Small intestine (tissue), 7 donors: ENCODE data around the gene TMEM108. TPM values are rescaled to one million over a fixed set of nuclear protein-coding genes. Genes with fewer than 3 reads are reported as not detected.

Experiments used
- DNase-seq, 2 donors: peaks; one replicate each; pipeline versions ENCODE4 v3.0.0 to v3.0.0-alpha.2; 2013
- FAIRE-seq: peaks from 2 replicates; lab custom pipeline; 2012; peaks lifted over from hg19 to GRCh38; lab: Jason Lieb, UNC
- H3K27ac ChIP-seq, 3 donors: one replicate each; pipeline ENCODE4 v1.5.1; 2013; ENCODE audit warnings: low read length in 2 of 3, mild to moderate bottlenecking in 2 of 3, control low read depth in 1 of 3, inconsistent platforms in 1 of 3, low read depth in 1 of 3, moderate library complexity in 1 of 3
- H3K27me3 ChIP-seq, 3 donors: one replicate each; pipeline ENCODE4 v1.6.1; 2013; ENCODE audit warnings: low read length in 3 of 3, inconsistent platforms in 1 of 3; ENCODE audit not compliant: control insufficient read depth in 3 of 3, insufficient read depth in 3 of 3
- H3K36me3 ChIP-seq, 3 donors: one replicate each; pipeline ENCODE4 v1.6.1; 2013; ENCODE audit warnings: low read length in 3 of 3, inconsistent platforms in 1 of 3, low read depth in 1 of 3, mild to moderate bottlenecking in 1 of 3, moderate library complexity in 1 of 3; ENCODE audit not compliant: control insufficient read depth in 3 of 3, insufficient read depth in 2 of 3
- H3K4me1 ChIP-seq, 3 donors: one replicate each; pipeline ENCODE4 v1.6.1; 2013; ENCODE audit warnings: low read length in 2 of 3, inconsistent platforms in 1 of 3, low read depth in 1 of 3, mild to moderate bottlenecking in 1 of 3, moderate library complexity in 1 of 3; ENCODE audit not compliant: control insufficient read depth in 3 of 3, insufficient read depth in 2 of 3
- H3K4me3 ChIP-seq, 3 donors: one replicate each; pipeline ENCODE4 v1.5.1; 2013; ENCODE audit warnings: low read length in 3 of 3, control low read depth in 1 of 3, inconsistent platforms in 1 of 3, low read depth in 1 of 3, mild to moderate bottlenecking in 1 of 3, moderate library complexity in 1 of 3
- H3K9me3 ChIP-seq, 2 donors: one replicate each; pipeline ENCODE4 v1.6.1; 2013; ENCODE audit warnings: low read depth in 1 of 2, low read length in 1 of 2; ENCODE audit not compliant: control insufficient read depth in 2 of 2, insufficient read depth in 1 of 2
- WGBS, 3 donors: extraction: QIAGEN DNeasy Blood & Tissue Kit; methylation state at CpG; one replicate each; pipeline ENCODE4 v1.1.7; 2013; 5-methylcytosine and 5-hydroxymethylcytosine counted together
- polyA plus RNA-seq, 4 donors: library from polyadenylated mRNA; stranded (reverse) in 3 of 4; unstranded in 1 of 4; fragments of 200-250 nt in 3 of 4; fragments of 120-200 nt in 1 of 4; gene quantifications; one replicate each; pipeline versions ENCODE4 v1.2.1 to v1.2.3, GENCODE V29; 2013
- donor health status: healthy with polysubstance abuse.
- donor health status: control.
- donor health status: control.
- donor health status: Bipolar disorder and iron deficiency.
- donor health status: healthy.

Gene TMEM108
- polyA plus RNA-seq, 4 donors = 0.41 to 0.94 TPM; not detected in 2

DNA sequence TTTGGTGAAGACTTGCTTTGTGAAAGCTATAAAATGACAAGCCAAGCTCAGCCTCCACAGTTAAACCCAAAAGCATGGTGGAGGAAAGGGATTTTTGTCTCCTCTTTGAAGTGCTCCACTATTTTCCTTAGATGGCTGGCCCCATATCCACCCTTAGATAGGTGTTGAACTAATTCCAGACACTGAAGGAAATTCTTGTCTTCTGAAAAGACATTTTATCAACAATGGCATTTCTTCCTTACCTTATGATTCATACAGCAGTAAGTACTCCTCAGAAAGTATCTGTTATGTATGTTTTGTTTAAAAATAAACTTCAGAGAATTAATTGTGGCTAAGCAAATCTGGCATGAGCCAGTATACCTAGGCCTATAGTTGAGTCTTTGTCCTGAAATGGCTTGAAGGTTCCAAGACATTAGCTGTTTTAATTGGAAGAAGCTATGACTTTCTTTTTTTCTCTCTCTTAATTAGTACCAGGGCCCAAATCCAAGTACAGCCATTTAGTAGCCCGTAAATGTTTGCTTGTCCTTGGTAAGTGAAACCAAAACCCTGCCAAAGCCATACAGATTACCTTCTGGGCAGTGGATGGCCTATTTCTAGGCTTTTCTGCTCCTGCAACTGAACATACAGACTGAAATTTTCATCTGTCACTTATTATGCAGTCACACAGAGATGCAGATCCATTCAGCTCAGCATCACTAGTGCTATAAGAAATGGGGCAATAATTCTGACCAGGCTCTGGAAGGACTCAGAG is 356.5 kb downstream of the TMEM108 start:
- H3K4me3 ChIP-seq = no peak overlapping the region
- no peaks in the 10 kb centered on the region for H3K4me1 ChIP-seq
- H3K36me3 ChIP-seq = no peaks in the 10 kb centered on the region
- 26 to 74% (median 44%) methylated on average over 1 of the region's 1 CpG for WGBS, 3 donors
- FAIRE-seq = no peak
- H3K27ac ChIP-seq = no peak overlapping the region
- H3K27me3 ChIP-seq = no peaks in the 10 kb centered on the region
- H3K9me3 ChIP-seq = no peaks in the 10 kb centered on the region
- DNase-seq = no peak

DNA sequence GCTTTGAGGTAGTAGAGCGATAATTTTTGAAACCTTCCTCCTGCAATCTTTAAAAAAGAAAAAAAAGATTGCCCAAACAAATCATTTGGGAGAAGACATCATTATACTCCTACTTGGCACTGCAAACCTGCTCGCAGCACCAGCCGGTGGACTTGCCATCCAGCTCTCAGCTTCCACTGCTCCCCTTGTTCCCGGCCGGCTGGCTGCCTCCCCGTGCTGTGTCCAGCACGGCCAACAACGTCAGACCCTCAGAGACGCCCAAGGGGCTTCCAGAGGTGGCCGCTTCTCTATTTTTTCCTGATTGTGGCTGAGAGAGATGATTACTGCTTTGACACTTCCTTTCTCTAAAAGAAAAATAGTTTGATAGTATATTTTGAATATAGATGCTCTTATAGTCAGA is 358.7 kb downstream of the TMEM108 start:
- H3K27me3 ChIP-seq = no peaks in the 10 kb centered on the region
- no peak for FAIRE-seq
- H3K4me3 ChIP-seq = no peak overlapping the region
- DNase-seq = no peak
- H3K9me3 ChIP-seq = no peaks in the 10 kb centered on the region
- H3K27ac ChIP-seq = no peak overlapping the region
- no peaks in the 10 kb centered on the region for H3K36me3 ChIP-seq
- H3K4me1 ChIP-seq = no peaks in the 10 kb centered on the region
- 86 to 91% (median 90%) methylated on average over 10 of the region's 10 CpGs for WGBS, 3 donors

DNA sequence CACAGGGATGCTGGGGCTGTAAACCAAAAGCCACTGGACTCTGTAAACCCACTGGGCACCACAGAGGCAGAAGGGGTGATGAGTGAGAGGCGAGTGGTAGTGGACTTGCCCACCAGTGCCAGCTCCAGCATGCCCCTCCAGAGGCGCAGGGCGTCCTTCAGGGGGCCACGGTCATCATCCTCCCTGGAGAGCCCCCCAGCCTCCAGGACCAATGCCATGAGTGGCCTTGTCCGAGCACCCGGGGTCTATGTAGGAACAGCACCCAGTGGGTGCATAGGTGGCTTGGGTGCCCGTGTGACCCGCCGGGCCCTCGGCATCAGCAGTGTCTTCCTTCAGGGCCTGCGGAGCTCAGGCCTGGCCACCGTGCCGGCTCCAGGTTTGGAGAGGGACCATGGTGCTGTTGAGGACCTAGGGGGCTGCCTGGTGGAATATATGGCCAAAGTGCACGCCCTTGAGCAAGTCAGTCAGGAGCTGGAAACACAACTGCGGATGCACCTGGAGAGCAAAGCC is 361.9 kb downstream of the TMEM108 start, which contains the start of gene BFSP2:
BFSP2 (plus strand) TSS at position 51 of the 510 bp plus-strand sequence; CDS start at position 79, 28 bp downstream.
- H3K27ac ChIP-seq = no peak within 1 kb of the TSS
- H3K27me3 ChIP-seq = no peaks in the 10 kb centered on the region
- no peaks in the 10 kb centered on the region for H3K9me3 ChIP-seq
- DNase-seq (no peak), FAIRE-seq (no peak)
- no peak within 1 kb of the TSS for H3K4me3 ChIP-seq
- H3K4me1 ChIP-seq = no peaks in the 10 kb centered on the region
- WGBS, 3 donors = 88 to 93% (median 92%) methylated on average over 15 of the region's 15 CpGs
- no peaks in the 10 kb centered on the region for H3K36me3 ChIP-seq

DNA sequence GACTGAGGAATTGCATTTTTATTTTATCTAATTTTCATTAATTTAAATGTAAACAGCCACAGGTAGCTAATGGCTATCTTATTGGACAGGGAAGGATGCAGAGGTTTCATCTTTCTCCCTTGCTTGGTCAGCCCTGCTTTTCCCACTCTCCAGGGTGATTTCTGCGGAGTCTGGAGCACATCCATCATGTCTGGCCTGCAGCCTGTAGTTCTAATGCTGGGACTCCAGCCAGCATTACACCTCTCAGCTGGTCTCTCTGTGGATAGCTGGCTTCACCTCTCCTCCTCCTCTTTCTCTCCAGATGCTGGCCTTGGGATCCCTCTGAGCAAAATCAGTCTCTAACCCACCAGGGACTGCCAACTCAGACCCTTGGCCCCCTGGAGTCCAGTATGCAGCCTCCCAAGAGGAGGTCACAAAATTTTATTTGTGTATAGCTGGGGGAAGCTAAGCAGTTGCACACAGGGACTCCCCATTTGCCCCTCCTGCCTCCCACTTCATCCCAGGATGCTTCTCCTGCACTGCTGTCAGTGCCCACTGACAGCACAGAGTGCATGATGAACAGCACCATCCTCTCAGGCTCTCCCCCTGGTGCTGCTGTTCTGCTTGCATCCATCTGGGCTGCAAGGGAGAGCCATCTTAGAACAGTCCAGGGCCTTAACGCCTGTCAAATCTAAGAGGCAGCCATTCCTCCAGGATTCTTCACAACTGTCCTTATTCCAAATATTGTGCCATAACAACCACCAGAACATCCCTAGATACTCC is 363.4 kb downstream of the TMEM108 start:
- Histone ChIP-seq H3K9me3 (no peaks in the 10 kb centered on the region), H3K4me1 (no peaks in the 10 kb centered on the region), H3K36me3 (no peaks in the 10 kb centered on the region), H3K27ac (no peak overlapping the region), H3K27me3 (no peaks in the 10 kb centered on the region), H3K4me3 (no peak overlapping the region)
- no peak for FAIRE-seq
- WGBS, 3 donors = 60 to 82% (median 74%) methylated on average over 2 of the region's 2 CpGs
- DNase-seq = no peak

DNA sequence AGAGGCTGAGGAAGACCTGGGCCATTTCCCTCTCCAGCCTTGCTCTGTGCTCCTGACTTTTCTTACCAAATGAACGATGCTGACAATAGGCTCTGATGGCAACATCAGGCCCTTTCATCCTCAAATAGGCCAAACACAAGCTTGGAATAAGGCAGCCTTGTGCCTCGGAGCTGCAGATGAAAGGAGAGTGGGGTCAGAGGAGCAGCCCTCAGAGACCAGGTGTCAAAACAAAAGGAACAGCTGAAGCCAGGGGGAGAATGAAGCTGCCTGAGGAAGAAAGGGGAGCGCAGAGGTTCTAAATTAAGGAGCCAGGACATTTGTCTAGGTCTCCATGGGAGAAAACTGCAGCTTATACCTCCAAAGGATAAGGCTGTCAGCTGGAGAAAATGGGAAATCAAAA is 366.7 kb downstream of the TMEM108 start:
- 76 to 90% (median 82%) methylated on average over 3 of the region's 3 CpGs for whole genome bisulfite sequencing, 3 donors
- no peak overlapping the region for H3K27ac ChIP-seq

DNA sequence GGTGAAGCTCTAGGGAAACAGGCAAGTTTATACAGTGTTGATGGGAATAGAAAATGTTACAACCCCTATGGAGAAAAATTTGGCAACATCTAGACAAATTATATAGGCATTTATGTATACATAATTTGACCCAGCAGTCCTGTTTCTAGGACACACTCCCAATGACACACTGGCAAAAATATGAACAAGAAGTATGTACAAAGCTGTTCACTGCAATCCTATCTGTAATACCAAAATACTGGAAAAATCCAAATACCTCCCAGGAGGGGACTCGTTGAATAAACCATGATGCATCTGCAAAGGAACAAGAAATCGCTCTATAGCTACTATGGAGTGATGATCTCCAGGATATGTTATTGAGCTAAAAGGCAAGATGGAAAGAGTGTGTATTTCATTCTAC is 370.2 kb downstream of the TMEM108 start:
- no peak for DNase-seq
- no peak overlapping the region for H3K27ac ChIP-seq
- FAIRE-seq = no peak
- H3K36me3 ChIP-seq = no peaks in the 10 kb centered on the region
- no peak overlapping the region for H3K4me3 ChIP-seq
- H3K27me3 ChIP-seq = peaks cover 0 to 4% (median 0%) of the 10 kb centered on the region in 3 donors
- H3K9me3 ChIP-seq = no peaks in the 10 kb centered on the region
- H3K4me1 ChIP-seq = no peaks in the 10 kb centered on the region
- 85 to 91% (median 88%) methylated on average over 2 of the region's 2 CpGs for WGBS, 3 donors

More for the DNA sequence above, 366.7 kb downstream of the TMEM108 start:
- Histone ChIP-seq H3K4me3 (no peak overlapping the region), H3K4me1 (no peaks in the 10 kb centered on the region), H3K9me3 (no peaks in the 10 kb centered on the region), H3K36me3 (no peaks in the 10 kb centered on the region), H3K27me3 (no peaks in the 10 kb centered on the region)
- FAIRE-seq (no peak), DNase-seq (no peak)

DNA sequence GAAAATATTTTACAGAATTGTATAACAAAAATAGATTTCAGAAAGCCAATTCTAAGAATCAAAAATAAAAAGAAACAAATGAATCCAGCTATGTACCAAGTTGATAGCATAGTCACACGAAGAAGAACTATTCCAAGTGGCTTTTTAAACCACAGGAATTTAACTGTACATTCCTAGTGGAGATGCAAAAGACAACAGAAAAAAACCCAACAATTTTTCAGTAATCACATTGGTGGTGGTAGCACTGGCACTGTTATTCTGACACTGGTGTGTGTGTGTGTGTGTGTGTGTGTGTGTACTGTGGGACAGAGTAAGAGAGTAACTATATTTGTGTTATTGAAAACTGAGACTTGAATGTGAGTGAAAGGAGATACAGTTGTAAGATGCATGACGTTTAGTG is 370.8 kb downstream of the TMEM108 start:
- no peak overlapping the region for H3K27ac ChIP-seq
- FAIRE-seq (no peak), DNase-seq (no peak)
- no peaks in the 10 kb centered on the region for H3K9me3 ChIP-seq
- no peak overlapping the region for H3K4me3 ChIP-seq
- H3K36me3 ChIP-seq = no peaks in the 10 kb centered on the region
- H3K27me3 ChIP-seq = peaks cover 0 to 4% (median 0%) of the 10 kb centered on the region in 3 donors
- 54 to 76% (median 65%) methylated on average over 2 of the region's 2 CpGs for WGBS, 3 donors
- H3K4me1 ChIP-seq = no peaks in the 10 kb centered on the region

DNA sequence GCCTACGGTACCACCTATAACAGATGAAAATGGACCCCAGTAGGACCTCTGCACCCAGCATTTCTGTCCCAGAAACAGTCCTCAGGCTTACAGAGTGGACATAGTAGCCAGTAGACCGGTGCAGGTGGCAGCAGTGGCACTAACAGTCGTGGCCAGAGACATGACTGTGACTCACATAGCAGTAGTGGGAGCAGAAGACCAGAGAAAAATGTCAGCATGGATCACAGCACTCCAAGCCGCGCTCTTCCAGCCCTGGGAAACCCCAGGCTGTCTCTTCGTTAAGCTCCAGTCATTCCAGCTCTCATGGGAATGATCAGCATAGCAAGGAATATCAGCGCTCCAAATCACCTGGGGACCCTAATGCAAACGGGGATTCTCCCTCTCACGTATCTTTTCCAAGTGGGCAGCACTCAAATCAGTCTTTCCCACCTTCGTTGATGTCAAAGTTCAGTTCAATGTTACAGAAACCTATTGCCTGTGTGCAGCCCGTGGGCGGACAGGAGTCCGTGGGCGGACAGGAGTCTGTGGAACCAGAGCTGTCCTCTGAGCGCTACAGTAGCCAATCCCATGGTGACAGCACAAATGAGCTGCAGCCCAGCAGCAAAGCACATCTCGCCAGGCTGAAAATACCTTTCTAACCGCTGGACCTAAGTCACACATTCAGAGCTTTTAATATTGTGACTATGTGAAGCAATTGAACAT is 372.2 kb downstream of the TMEM108 start:
- H3K27me3 ChIP-seq = peaks cover 0 to 4% (median 0%) of the 10 kb centered on the region in 3 donors
- FAIRE-seq (no peak), DNase-seq (no peak)
- WGBS, 3 donors = 61 to 77% (median 77%) methylated on average over 17 of the region's 17 CpGs
- H3K9me3 ChIP-seq = no peaks in the 10 kb centered on the region
- no peaks in the 10 kb centered on the region for H3K4me1 ChIP-seq
- H3K4me3 ChIP-seq = no peak overlapping the region
- no peaks in the 10 kb centered on the region for H3K36me3 ChIP-seq
- no peak overlapping the region for H3K27ac ChIP-seq
